HG02852 (cell line): Measurements from ENCODE around the gene ZNF442.
"Not testable (repeated sequence)": the region's sequence is repeated elsewhere in the genome, so short reads cannot be mapped to it uniquely, and the experiment has no call there.

Experiments
- ATAC-seq: cut with Tn5 transposase; IDR thresholded peaks from one replicate; pipeline ENCODE4 v1.9.1; 2021; ENCODE audit warnings: mild to moderate bottlenecking, moderate library complexity; ENCODE audit not compliant: unreplicated experiment

Gene ZNF442

GRCh38 chr19:12365236-12366162 is at the start of gene ZNF442:
ZNF442 (minus strand) TSS chr19:12365683; CDS start chr19:12363631, 2,052 bp downstream.
- peak; percentile 92 for ATAC-seq

- ATAC-seq, result no peak
These were observed 46.4 kb upstream of the ZNF442 start for GRCh38 chr19:12411893-12412292.

- peak; percentile 83 for ATAC-seq
These were observed 35.4 kb upstream of the ZNF442 start, which contains the start of gene ZNF799 for GRCh38 chr19:12400633-12401502. ZNF799 (minus strand) TSS chr19:12401271; CDS start chr19:12401070, 201 bp downstream.

GRCh38 chr19:12399901-12400632 is 34.6 kb upstream of the ZNF442 start:
- peak; percentile 41 for ATAC-seq

DNA sequence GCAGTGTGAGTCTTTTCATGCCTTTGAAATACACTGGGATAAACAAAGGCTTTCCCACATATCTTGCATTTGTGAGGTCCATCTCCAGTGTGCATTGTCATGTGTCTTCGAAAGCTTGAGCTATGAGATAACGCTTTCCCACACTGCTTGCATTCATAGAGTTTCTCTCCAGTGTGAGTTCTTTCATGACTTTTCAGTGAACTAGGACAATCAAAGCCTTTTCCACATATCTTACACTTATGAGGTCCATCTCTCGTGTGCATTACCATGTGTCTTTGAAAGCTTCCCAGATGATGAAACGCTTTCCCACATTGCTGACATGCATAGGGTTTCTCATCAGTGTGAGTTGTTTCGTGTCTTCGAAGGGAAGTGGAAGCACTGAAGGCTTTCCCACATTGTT is 25.7 kb upstream of the ZNF442 start:
- ATAC-seq, result not testable (repeated sequence)

DNA sequence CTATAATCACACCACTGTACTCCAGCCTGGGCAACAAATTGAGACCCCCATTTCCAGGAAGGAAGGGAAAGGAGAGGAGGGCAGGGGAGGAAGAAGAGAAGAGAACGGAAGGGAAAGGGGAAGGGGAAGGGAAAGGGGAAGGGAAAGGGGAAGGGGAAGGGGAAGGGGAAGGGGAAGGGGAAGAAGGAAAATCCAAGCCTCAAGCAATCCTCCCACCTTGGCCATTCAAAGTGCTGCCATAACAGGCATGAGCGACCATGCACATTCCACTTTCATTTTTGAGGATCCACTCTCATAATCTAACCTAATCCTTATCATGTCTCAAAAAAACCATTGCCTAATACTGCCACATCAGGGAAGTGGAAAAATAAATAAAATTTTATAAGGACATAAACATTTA is 20.9 kb upstream of the ZNF442 start:
- ATAC-seq, result not testable (repeated sequence)

- ATAC-seq, result no peak
These were observed 14.9 kb upstream of the ZNF442 start for GRCh38 chr19:12380444-12380737.

GRCh38 chr19:12379732-12380443 is 14.4 kb upstream of the ZNF442 start:
- no peak for ATAC-seq

- ATAC-seq, result no peak
These were observed 8.5 kb upstream of the ZNF442 start for GRCh38 chr19:12374026-12374425.

GRCh38 chr19:12364391-12365235 is 870 bp downstream of the ZNF442 start:
- no peak for ATAC-seq

DNA sequence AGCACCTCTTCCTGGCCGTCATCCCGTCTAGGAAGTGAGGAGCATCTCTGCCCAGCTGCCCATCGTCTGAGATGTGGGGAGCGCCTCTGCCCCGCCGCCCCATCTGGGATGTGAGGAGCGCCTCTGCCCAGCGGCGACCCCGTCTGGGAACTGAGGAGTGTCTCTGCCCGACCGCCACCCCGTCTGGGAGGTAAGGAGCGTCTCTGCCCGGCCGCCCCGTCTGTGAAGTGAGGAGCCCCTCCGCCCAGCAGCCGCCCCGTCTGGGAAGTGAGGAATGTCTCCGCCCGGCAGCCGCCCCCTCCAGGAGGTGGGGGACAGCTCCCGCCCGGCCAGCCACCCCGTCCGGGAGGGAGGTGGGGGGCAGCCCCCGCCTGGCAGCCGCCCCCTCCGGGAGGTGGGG is 3.2 kb downstream of the ZNF442 start:
- not testable (repeated sequence) for ATAC-seq

DNA sequence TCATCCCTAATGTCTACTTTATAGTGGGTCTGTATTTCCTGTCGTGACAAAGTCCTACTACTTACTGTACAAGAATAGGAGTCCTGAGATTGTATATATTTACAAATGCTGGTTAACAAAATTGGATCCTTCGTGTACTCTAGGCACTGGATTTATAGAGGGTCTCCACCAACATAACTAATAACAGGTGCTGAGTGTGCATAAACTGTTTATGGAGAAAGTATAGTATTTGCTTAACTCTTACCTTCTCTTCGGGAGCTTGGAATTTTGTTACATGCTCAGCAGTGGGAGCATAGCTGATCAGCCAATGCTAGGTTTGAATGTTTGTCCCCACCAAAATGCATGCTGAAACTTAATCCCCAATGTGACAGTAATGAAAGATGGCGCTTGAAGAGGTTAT is 12.1 kb downstream of the ZNF442 start:
- no peak for ATAC-seq

DNA sequence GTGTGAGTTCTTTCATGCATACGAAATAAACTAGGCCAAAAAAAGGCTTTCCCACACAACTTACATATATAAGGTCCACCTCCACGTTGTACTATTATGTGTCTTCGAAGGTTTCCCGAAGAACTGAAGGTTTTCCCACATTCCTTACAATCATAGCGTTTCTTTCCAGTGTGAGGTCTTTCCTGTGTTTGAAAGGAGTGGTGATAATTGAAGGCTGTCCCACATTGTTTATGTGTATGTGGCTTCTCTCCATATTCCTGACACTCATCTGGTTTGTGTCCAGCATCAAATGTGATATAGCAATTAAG is 14.6 kb downstream of the ZNF442 start:
- ATAC-seq, result no peak

GRCh38 chr19:12350185-12350889 is 15.1 kb downstream of the ZNF442 start:
- no peak for ATAC-seq

- ATAC-seq, result no peak
These were observed 18.6 kb downstream of the ZNF442 start for GRCh38 chr19:12346896-12347295.

DNA sequence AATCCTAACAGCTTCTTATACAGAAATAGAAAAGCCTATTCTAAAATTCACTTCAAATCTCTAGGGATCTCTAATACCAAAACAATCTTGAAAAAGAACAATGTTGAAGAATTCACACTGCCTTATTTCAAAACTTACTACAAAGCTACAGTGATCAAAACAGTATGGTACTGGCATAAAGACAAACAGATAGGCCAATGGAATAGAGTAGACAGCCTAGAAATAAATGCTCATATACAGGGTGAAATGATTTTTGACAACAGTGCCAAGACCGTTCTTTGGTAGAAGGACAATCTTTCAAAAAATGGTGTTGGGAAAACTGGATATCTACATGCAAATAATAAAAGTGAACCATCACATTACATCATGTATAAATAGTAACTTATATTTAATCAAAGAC is 20.3 kb downstream of the ZNF442 start:
- ATAC-seq, result no peak

GRCh38 chr19:12333162-12334159 is 32.0 kb downstream of the ZNF442 start, which contains the start of gene ZNF563:
ZNF563 (minus strand) TSS chr19:12333633; CDS start chr19:12333482, 151 bp downstream.
- ATAC-seq, result peak; percentile 93
